GM21528 (cell line): ENCODE results near the gene C22orf23.
"Not testable (repeated sequence)": the region's sequence is repeated elsewhere in the genome, so short reads cannot be mapped to it uniquely, and the experiment has no call there.

Experiments used
- ATAC-seq: cut with Tn5 transposase; IDR thresholded peaks from one replicate; pipeline ENCODE4 v1.9.1; 2021; ENCODE audit warnings: mild to moderate bottlenecking, moderate library complexity; ENCODE audit not compliant: unreplicated experiment, low FRiP score

The C22orf23 gene

DNA sequence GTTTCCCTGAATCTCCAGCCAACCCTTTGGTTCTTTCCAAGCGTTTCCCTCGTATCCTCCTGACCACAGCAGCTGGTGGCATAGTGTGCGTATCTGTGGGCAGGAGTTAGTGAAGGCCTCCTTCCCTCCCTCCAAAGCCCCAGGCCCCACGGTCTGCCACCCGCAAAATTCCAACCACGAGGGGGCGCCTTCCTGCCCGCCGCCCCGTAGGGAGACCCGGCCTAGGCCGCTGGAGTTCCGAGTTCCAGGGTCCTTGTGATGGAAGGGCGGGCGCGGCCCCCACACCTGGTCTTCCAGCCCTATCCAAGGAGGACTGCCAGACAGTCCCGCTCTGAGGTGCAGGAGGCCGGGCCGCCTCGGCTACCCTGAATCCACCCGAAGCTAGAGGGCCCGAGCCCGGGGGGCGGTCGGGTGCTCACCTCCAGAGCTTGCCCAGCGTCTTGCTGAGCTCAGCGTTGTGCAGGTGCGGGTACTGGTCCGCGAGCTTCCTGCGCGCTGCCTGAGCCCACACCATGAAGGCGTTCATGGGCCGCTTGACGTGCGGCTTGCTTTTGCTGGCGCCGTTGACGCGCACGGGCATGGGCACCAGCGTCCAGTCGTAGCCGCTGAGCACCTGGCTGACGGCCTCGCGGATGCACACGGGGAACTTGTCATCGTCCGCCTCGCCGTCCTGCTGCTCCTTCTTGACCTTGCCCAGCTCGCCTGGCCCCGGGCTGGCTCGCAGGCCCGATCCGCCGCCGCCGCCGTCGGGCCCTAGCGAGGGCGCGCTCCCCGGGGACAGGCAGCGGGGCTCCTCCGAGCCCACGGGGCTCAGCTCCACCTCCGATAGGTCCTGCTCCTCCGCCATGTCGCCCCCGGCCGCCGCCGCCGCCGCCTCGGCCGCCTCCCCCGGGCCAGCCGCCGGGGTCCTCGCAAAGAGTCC, 29.8 kb upstream of the C22orf23 start:
- no peak for ATAC-seq

DNA sequence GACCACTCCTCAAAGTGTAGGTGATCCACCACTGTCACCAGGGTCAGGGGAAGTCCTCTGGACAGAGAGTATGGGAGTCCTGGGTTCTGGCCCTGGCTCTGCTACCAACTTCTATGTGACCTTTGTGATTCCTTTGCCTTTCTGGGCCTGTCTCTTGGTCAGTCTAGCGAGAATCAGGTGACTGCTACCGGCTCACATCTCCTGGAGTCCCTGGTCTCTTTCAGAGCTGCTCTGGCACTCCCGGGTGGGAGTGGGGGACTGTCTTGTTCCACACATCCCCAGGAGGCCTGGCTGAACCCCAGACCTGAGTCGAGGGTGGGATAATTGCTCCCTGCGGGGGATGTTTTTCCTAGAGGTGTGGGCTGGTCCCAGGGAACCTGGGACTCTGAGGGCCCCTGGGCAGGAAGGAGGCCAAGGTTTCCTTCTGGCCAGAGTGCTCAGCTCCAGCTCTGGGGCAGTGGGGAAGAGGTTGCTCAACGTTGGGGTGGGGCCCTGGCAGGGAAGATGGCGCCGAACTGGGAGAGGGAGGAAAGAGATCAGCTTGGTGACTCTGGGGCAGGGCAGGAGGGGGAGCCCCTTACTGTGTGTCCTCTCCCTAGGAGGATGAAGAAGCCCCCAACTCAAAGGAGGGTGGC, 28.9 kb upstream of the C22orf23 start:
- ATAC-seq = no peak

DNA sequence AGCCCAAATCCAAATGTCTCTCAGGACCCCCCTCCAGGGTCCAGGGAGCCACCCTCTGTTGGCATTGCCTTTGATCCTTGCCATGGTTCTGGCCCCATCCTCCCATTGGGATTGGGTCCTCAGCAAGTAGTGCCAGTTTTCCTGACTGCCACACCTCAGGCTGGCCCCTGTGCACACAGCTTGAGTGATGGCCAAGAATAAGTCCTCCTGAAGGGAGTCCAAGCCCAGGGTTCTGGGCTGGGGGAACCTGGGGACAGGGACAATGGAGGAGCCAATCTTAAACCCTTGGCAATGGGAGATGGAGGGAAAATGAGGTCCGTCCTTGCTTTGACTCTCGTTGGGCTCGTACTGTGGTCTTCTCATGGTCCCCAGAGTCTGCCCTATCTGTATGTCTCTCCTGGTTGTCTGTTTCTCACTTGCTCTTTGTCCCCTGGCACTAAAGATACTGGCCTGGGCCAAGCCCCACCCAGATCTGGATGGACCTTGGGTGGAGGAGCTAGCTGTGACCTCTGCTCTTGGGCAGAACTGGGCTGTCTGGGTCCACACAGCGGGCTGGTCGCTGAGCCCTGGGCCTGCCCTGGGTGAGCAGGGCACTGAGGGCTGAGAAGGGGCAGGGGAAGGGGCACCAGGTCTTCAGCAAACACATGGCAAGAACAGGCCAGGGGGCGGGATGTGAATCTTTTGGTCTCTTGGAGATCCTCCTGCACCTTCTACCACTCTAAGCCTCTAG, 28.0 kb upstream of the C22orf23 start:
- no peak for ATAC-seq

DNA sequence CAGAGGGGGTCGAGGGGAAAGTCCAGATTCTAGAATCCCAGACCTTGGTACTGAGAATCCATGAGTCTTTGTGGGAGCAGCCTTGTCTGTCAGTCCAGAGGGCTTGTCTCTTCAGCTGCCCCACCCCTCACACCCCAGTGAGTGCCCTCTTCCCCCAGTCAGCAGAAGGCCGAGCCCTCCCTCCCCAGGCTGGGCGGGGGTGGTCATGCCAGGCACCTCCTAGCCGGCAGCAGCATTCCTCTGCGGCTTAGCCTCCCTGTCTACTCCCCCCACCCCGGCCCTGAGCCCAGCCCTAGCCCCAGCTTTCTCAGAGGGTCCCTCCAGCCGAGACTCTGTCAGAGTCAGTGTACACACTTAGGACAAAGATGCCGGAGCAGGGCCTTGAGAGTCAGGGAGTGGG, 26.4 kb upstream of the C22orf23 start:
- no peak for ATAC-seq

DNA sequence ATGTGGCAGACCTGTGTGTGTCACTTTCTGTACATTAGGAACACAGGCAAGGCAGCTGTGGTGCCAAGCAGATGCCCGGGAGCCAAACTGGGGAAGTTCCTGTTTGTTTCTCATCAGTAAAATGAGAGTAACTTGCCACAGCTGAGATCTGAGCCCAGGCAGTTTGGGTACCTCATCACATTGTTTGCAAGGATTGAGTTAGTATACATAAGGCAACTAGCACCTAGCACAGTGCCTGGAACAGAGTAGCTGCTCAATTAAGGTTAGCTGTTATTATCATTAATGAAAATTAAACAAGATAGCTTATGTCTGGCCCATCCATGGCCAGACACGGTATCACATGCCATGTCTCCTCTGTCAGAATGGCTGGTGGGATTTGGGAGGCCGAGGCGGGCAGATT, 23.1 kb upstream of the C22orf23 start:
- no peak for ATAC-seq

DNA sequence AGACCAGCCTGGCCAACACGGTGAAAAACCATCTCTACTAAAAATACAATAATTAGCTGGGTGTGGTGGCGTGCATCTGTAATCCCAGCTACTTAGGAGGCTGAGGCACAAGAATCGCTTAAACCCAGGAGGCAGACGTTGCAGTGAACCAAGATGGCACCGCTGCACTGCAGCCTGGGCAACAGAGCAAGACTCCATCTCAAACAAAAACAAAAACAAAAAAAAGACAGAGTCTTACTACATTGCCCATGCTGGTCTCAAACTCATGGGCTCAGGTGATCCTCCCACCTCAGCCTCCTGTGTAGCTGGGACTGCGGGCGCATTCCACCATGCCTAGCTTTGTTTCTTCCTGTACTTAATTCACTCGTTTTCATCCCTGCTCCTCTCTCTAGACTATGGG, 22.6 kb upstream of the C22orf23 start:
- ATAC-seq = not testable (repeated sequence)

DNA sequence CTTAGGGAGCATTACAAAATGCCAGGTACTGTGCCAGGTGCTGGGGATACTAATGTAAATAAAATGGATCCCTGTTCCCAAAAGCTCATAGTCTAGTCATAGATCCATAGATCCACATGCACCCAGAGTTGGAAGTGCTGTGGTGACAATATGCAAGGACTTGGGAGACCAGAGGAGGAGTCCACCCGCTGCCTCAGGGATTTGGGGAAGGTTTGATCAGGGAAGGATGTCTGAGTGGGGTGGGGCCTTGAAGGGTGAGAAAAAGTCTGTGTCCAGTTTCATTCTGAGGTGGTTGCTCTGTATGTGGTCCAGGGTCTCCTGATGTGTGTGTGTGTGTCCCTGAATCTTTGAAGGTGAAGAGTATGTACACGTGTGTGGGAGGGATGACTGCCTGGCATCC, 21.8 kb upstream of the C22orf23 start:
- ATAC-seq = no peak

DNA sequence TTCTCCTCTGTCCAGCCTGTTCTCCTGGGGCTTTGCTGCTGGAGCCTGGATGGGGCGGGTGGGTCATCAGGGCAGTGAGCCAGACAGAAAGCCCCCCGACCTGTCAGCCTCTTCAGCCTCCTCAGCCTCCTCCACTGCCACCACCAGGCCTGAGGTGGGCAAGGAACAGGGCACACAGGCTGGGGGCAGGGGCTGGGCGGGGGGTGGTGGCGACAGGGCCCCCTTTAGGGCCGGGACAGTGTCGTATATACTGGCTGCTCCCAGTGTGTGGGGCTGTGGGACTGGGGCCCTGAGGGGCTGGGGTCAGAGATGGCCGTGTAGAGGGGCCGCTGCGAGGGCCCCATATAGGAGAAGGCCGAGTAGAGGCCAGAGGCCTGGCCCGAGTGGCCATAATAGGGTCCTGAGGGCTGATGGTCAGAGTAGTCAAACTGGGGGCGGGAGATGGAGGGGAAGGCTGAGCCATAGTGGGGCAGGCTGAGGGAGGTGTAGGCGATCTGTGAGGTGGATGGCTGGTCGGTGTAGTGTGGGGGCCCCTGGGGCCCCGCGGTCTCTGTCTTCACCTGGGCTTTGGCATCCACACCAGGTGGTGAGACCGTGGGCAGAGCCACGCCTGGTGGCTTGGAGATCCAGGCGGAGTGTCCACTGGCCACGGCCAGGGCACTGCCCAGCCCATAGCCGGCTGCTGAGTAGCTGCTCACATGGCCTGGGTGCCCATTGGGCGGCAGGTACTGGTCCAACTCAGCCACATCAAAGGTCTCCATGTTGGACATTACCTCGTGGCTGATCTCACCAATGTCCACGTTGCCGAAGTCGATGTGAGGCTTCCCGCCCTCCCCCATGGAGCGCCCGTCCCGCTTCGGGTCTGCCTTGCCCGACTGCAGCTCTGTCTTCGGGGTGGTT, 20.1 kb upstream of the C22orf23 start:
- ATAC-seq = no peak

DNA sequence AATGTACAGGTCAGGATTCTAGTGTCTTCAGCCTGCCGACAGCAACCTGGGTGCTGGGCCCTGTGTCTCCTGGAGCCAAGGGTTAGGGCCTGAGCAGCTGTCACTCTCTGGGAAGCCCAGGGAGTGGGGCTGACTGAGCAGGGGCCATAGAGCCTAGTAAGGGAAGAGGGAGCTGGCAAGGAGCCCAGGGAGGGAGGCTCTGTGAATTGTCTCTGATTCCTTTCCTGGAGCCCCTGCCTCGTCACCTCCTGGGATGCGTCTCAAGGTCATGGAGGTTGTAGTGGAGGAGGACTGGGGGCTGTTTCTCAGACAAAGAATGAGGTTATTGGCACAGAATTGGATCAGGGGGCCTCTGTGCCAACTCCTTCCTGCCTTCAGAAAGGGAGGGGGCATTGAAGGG, 19.1 kb upstream of the C22orf23 start:
- ATAC-seq = no peak

DNA sequence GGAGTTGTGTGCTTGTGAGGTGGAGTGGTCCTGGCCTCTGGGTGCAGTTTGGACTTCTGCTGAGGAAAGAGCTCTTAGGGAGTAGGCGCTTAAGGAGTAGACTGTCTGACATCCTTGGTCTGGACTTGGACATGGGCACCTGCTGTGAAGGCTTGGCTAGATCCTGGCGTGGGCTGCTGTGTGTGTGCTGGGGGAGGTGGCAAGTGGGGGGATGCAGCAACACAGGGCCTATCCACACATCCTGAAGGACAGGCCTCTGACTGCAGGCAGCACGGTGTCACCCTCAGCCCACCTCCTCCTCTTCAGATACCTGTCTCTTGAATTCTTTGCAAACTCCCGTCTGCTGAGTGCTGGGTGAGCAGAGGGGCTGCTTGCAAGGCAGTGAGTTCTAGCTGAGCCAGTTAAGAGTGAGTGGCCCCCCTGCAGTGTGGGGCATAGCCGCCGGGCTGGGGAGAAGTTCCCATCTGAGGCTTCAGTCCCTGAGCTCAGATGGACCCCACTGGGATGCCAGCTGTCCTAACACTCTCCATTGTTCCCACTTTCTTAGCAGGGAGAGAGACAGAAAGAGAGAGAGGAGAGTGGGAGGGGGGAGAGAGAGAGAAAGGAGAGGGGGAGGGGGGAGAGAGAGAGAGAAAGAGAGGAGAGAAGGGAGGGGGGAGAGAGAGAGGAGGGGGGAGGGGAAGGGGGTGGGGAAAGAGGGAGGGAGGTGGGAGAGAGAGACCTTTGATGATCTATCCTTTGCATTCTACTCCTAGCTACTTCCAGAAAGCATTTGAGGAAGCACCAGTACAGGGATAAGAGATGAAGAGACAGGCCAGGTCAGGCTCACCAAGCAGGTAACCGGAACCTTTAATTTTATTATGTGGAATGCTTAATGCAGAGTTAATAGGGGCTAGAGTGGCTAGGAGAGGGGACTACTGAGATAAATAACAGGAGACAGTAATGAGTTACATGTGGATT, 18.4 kb upstream of the C22orf23 start:
- no peak for ATAC-seq

DNA sequence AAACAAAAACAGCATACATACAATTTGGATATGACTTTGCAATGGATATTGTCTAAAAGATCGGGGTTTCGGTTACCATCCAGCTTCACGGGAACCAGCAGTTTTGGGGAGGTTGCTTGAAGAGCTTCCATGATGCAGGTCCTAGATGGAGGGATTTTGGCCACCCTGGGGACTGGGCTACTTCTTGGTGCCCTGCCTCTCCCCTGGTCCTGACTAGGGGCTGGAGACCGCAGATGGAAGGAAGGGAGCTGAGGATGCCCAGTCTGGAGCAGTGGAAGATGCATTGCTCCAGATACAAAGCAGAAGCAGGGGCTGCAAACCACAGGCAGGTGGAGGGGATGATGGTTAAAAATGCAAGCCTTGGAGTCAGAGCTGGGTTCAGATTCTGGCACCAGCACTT, 17.5 kb upstream of the C22orf23 start:
- no peak for ATAC-seq

DNA sequence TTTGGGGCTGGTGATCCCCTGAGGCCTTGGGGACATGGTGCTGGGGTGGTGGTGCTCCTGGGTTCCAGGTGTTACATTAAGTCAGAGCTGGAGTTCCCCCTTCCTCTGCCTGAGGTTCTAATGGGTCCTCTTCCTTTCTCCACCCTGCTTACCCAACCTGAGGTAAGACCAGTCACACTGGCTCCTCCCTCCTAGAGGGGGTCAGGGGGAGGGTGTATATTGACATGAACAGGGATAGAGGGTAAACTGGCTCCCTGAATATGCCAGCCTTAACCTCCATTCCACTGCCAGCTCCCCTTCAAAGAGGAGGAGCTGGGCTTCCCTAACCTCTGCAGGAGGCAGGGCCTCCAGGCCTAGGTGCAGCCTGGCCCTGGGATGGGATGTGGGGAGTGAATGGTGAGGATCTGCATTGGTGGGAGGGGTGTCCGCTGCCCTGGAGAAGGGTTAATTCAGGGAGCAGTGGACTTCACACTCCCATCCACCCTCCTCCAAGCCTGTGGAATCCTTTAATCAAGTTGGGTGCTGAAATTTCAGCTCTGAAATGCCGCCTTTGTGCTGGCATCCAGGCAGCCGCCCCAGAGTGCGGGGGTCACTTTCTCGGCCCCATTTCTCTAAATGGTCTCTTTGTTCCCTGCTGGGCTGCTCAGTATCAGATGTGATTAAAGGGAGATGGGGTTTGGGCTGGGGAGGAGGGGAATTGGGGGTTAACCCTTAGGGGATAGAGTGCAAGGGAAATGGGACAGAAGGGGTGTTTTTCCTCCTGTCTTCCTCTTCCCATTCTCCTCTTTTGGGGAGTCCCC, 15.3 kb upstream of the C22orf23 start:
- no peak for ATAC-seq

DNA sequence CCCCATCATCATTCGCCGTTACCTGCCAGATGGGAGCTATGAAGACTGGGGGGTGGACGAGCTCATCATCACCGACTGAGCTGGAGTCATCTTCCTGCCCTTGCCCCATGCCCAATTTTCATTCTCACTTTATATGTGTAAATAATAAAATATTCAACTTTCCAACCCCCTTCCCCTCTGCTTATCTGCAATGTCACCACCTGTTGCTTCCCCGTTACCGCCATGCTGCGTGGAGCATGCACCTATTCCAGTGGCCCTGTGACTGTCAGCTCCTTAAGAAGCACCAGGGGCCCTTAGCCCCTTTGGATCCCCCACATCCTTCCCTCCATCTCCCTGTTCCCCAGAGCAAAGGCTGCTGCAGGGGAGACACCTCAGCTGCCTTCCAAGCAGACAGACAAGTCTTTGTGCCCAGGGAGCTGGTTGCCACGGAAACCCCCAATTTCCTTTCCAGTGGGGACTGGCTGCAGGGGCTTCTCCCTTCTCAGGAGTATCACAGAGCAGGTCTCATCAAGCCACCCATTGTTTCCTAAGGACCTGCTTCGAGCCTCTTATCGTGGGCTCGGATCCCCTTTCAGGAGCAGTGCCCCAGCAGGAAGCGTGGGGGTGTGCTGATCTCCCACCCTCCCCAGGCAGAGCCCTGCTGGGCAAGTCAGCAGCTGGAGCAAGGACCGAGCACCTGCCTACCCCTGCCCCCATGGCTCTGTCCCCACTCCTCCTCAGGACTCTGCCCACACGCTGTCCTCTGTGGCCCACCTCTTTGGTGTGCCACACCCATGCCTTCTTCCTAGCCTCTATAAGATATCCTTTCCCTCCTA, 14.4 kb upstream of the C22orf23 start:
- ATAC-seq = no peak

DNA sequence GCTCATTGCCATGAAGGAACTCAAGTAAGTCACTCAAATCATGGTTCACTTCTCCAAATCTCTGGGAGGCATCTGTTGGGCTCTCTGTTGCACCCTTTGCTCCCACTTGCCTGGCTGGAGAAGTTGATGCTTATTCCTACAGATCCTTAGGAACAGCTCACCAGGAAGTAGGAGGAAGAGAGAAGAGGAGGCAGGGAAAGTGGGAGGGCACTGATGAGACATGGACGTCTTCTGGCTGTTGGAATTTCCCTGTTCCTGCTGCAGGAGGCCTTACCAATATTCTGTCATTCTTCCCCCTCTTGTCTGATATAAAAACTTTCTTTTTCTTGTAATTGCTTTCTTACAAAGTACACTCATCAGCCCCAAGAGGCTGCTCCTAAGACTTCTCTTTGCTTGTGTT, 13.7 kb upstream of the C22orf23 start:
- no peak for ATAC-seq

DNA sequence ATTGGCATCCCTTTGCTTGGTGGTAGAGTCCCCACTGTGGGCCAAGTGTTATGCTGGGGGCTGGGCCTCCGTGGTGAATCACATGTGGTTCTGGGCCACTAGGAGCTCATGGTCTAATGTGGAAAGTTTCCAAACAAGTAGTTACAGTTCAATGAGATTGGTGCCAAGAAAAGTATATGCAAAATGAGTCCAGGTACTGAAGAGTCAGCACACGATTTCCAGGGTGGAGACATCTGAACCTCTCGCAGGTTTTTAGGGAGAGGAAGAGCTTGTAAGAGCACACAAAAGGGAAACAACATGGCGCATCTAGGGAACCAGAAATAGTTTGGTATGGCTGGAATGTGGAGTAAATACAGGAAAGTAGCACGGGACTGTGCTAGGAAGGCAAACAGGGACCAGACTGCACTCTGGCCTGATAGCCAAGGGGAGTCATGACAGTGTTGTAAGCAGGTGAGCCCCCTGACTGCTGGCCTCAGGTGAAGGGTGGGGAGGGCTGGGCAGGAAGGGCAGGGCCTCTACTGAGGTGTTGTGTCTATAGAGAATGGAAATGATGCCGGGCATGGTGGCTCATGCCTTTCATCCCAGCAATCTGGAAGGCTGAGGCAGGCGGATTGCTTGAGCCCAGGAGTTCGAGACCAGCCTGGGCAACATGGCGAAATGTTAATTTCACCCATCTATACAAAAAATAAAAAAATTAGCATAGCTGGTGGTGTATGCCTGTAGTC, 12.7 kb upstream of the C22orf23 start:
- ATAC-seq = no peak

DNA sequence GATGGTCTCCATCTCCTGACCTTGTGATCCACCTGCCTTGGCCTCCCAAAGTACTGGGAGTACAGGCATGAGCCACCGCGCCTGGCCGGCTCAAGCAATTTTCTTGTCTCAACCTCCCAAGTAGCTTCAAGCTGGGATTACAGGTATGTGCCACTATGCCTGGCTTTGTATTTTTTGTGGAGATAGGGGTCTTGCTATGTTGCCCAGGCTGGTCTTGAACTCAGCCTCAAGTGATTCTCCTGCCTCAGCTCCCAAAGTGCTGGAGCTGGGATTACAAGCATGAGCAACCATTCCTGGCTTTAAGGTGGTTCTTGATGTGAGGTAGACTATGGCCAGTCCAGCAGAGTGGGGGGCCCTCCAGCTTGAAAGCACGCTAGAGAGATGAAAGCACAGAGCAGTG, 7.7 kb upstream of the C22orf23 start:
- ATAC-seq = no peak

DNA sequence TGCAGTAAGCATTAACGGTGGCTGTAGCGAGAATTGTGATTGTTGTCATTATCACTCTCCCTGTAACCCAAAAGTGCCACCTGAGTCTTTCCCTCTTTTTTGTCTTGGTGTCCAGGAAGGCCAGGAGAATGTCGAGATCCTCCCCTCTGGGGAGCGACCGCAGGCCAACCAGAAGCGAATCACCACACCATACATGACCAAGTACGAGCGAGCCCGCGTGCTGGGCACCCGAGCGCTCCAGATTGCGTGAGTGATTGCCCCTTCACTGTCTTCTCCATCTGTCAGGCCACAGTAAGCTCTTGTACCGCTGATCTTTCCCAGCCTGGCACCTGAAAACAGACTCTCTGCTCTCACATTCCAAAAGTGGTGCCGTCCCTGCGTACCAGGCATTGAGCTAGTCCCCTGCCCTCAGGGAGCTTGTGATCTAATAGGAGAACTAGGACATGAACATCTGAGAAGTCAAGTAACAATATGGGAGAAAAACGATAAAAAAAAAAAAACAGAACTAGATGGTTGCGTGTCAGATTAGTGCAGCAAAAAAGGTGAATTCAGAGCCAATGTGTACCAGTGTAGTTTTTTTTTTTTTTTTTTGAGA, 5.9 kb upstream of the C22orf23 start:
- ATAC-seq = no peak
